Measurements from ENCODE around the gene ZNF841. TPM values are rescaled to one million over a fixed set of nuclear protein-coding genes. Genes with fewer than 3 reads are reported as not detected.
A peak's percentile ranks its signal among the peaks of the same experiment; 100 is the strongest.

ZNF841 gene
- total and polyA plus RNA-seq, 9 of the 15 experiments (the other 6 are each of a cell fraction or from before 2014, with no cell fraction given), result 3.1 to 17.1 (median 11.0) TPM

GRCh38 chr19:52099497-52100138 is 4.1 kb upstream of the ZNF841 start (continued):
- TF ChIP-seq ETS1 (conservative IDR thresholded peaks at IDR 0.05; ENCODE audit: control insufficient read depth, low read depth, low read length), result no peak
- TF ChIP-seq MLX (CRISPR knock-in tag; conservative IDR thresholded peaks at IDR 0.05), result no peak
- no peak for TF ChIP-seq ZBTB33 (CRISPR knock-in tag; IDR thresholded peaks at IDR 0.05)
- no peak for TF ChIP-seq CEBPG (CRISPR knock-in tag; IDR thresholded peaks at IDR 0.05)
- TF ChIP-seq CEBPG (tag; conservative IDR thresholded peaks at IDR 0.05 in 1 of 2, IDR thresholded peaks at IDR 0.05 in 1 of 2), result 0 out of 4 replicates have a peak, but pooled peaks of 1 of the 2 experiments have one; percentile 15
- no peak for TF ChIP-seq TSC22D4 (tag; IDR thresholded peaks at IDR 0.05)
- no peak for TF ChIP-seq KDM2B (CRISPR knock-in tag; IDR thresholded peaks at IDR 0.05)
- TF ChIP-seq MEIS2 (IDR thresholded peaks at IDR 0.05; ENCODE audit: partially characterized antibody), result peak; percentile 48
- no peak for TF ChIP-seq TCF7L2 (IDR thresholded peaks at IDR 0.05; ENCODE audit: low read depth, low read length)
- no peak for TF ChIP-seq NCOR1 (IDR thresholded peaks at IDR 0.05)
- TF ChIP-seq ZNF263 (CRISPR knock-in tag; IDR thresholded peaks at IDR 0.05; ENCODE audit: borderline replicate concordance), result no peak
- TF ChIP-seq TRIM24 (IDR thresholded peaks at IDR 0.05), result peak; percentile 33 to 69; a peak in 1 of 4 replicates
- TF ChIP-seq HMG20B (CRISPR knock-in tag; IDR thresholded peaks at IDR 0.05), result no peak
- no peak for TF ChIP-seq RBBP5 (IDR thresholded peaks at IDR 0.05; ENCODE audit: borderline replicate concordance, insufficient read depth, low read length, poor library complexity, severe bottlenecking)
- peak; percentile 97 for TF ChIP-seq FOSL1 (tag; conservative IDR thresholded peaks at IDR 0.05)
- no peak for TF ChIP-seq SETDB1 (IDR thresholded peaks at IDR 0.05; ENCODE audit: low read length)
- no peak for TF ChIP-seq CSDE1 (IDR thresholded peaks at IDR 0.05)
- TF ChIP-seq TGIF2 (CRISPR knock-in tag; IDR thresholded peaks at IDR 0.05), result no peak
- TF ChIP-seq ZNF589 (CRISPR knock-in tag; IDR thresholded peaks at IDR 0.05; ENCODE audit: low read depth), result peak; percentile 72; the same call in 1 of the 2 replicates
- peak; percentile 32; the same call in 1 of the 2 replicates for TF ChIP-seq DDX20 (tag; IDR thresholded peaks at IDR 0.05; ENCODE audit: low read depth)
- no peak for TF ChIP-seq TCF15 (CRISPR knock-in tag; IDR thresholded peaks at IDR 0.05)
- TF ChIP-seq ZNF184 (CRISPR knock-in tag; IDR thresholded peaks at IDR 0.05), result no peak
- no peak for TF ChIP-seq CEBPB (tag; IDR thresholded peaks at IDR 0.05)
- no peak for TF ChIP-seq ATF2 (CRISPR knock-in tag; IDR thresholded peaks at IDR 0.05)
